NT2/D1 (cell line): Measurements from ENCODE around the gene DAPK2.
A peak's percentile ranks its signal among the peaks of the same experiment; 100 is the strongest.

Experiments used
- DNase-seq: peaks from one replicate; pipeline ENCODE4 v3.0.0-alpha.2; 2011; ENCODE audit warnings: low read depth, low spot score
- H3K27me3 ChIP-seq: 2 replicates; pipeline ENCODE4 v1.6.0; 2011; ENCODE audit warnings: mild to moderate bottlenecking; ENCODE audit not compliant: insufficient read length, insufficient read depth
- H3K36me3 ChIP-seq: 2 replicates; pipeline ENCODE4 v1.6.1; 2011; ENCODE audit warnings: mild to moderate bottlenecking, low read length, mixed read lengths; ENCODE audit not compliant: insufficient read depth, insufficient read length
- H3K4me1 ChIP-seq: 2 replicates; pipeline ENCODE4 v1.5.1; 2011; ENCODE audit not compliant: insufficient read depth, insufficient read length
- H3K4me3 ChIP-seq: 2 replicates; pipeline ENCODE4 v1.5.1; 2011; ENCODE audit warnings: low read depth; ENCODE audit not compliant: insufficient read length
- H3K9ac ChIP-seq: 2 replicates; pipeline ENCODE4 v1.6.0; 2011; ENCODE audit warnings: low read depth; ENCODE audit not compliant: insufficient read length
- H3K9me3 ChIP-seq: 2 replicates; pipeline ENCODE4 v1.5.1; 2011; ENCODE audit warnings: mild to moderate bottlenecking, low read length; ENCODE audit not compliant: insufficient read depth
- SUZ12 ChIP-seq: IDR thresholded peaks from 2 replicates; pipeline ENCODE4 v1.6.1; 2011; ENCODE audit not compliant: insufficient read length, insufficient read depth; ENCODE audit errors: extremely low read depth
- YY1 ChIP-seq: IDR thresholded peaks from 2 replicates; pipeline ENCODE4 v1.6.1; 2011; ENCODE audit not compliant: insufficient read length, insufficient read depth
- ZNF274 ChIP-seq: IDR thresholded peaks from 2 replicates; pipeline ENCODE4 v1.6.1; 2011; ENCODE audit warnings: mild to moderate bottlenecking, low read depth, low read length

The DAPK2 gene

GRCh38 chr15:63881431-63881830 is 164.9 kb downstream of the DAPK2 start:
- Histone ChIP-seq H3K9me3 (no peaks in the 10 kb centered on the region), H3K9ac (no peak overlapping the region), H3K4me1 (peaks cover 17% of the 10 kb centered on the region), H3K4me3 (no peak overlapping the region), H3K36me3 (no peaks in the 10 kb centered on the region), H3K27me3 (no peaks in the 10 kb centered on the region)
- no peak for DNase-seq
- TF ChIP-seq SUZ12 (no peak), ZNF274 (no peak), YY1 (no peak)

- no peaks in the 10 kb centered on the region for H3K36me3 ChIP-seq
- no peak for DNase-seq
- H3K9ac ChIP-seq = no peak overlapping the region
- TF ChIP-seq YY1 = no peak
- no peak for TF ChIP-seq SUZ12
- no peak for TF ChIP-seq ZNF274
- peaks cover 17% of the 10 kb centered on the region for H3K4me1 ChIP-seq
- no peak overlapping the region for H3K4me3 ChIP-seq
- no peaks in the 10 kb centered on the region for H3K27me3 ChIP-seq
- H3K9me3 ChIP-seq = no peaks in the 10 kb centered on the region
These were observed 165.5 kb downstream of the DAPK2 start for GRCh38 chr15:63880744-63881143.

- H3K9ac ChIP-seq = no peak overlapping the region
- TF ChIP-seq YY1 (no peak), SUZ12 (no peak)
- H3K36me3 ChIP-seq = no peaks in the 10 kb centered on the region
- H3K9me3 ChIP-seq = no peaks in the 10 kb centered on the region
- no peak for DNase-seq
- H3K27me3 ChIP-seq = no peaks in the 10 kb centered on the region
- H3K4me1 ChIP-seq = peaks cover 17% of the 10 kb centered on the region
- no peak overlapping the region for H3K4me3 ChIP-seq
These were observed 166.3 kb downstream of the DAPK2 start for GRCh38 chr15:63879995-63880394.

- H3K4me1 ChIP-seq = peaks cover 17% of the 10 kb centered on the region
- peak; percentile 36 for DNase-seq
These were observed 167.1 kb downstream of the DAPK2 start for GRCh38 chr15:63879211-63879610.

GRCh38 chr15:63877713-63878271 is 168.5 kb downstream of the DAPK2 start:
- no peak for TF ChIP-seq YY1
- no peak for TF ChIP-seq ZNF274
- TF ChIP-seq SUZ12 = no peak
- Histone ChIP-seq H3K36me3 (no peaks in the 10 kb centered on the region), H3K9ac (no peak overlapping the region), H3K9me3 (no peaks in the 10 kb centered on the region), H3K27me3 (no peaks in the 10 kb centered on the region), H3K4me3 (no peak overlapping the region), H3K4me1 (peaks cover 17% of the 10 kb centered on the region)
- no peak for DNase-seq

More at GRCh38 chr15:63879211-63879610, 167.1 kb downstream of the DAPK2 start:
- Histone ChIP-seq H3K4me3 (no peak overlapping the region), H3K9me3 (no peaks in the 10 kb centered on the region), H3K36me3 (no peaks in the 10 kb centered on the region), H3K9ac (no peak overlapping the region), H3K27me3 (no peaks in the 10 kb centered on the region)
- no peak for TF ChIP-seq ZNF274
- no peak for TF ChIP-seq SUZ12
- no peak for TF ChIP-seq YY1

GRCh38 chr15:63876085-63876662 is 170.1 kb downstream of the DAPK2 start:
- no peak for DNase-seq
- no peak overlapping the region for H3K9ac ChIP-seq
- H3K27me3 ChIP-seq = no peaks in the 10 kb centered on the region
- peaks cover 17% of the 10 kb centered on the region for H3K4me1 ChIP-seq
- H3K9me3 ChIP-seq = no peaks in the 10 kb centered on the region
- H3K4me3 ChIP-seq = no peak overlapping the region
- TF ChIP-seq SUZ12 (no peak), ZNF274 (no peak), YY1 (no peak)
- no peaks in the 10 kb centered on the region for H3K36me3 ChIP-seq

- no peak for DNase-seq
- no peaks in the 10 kb centered on the region for H3K9me3 ChIP-seq
- peaks cover 11% of the 10 kb centered on the region for H3K4me1 ChIP-seq
- H3K36me3 ChIP-seq = no peaks in the 10 kb centered on the region
- H3K4me3 ChIP-seq = no peak overlapping the region
- H3K27me3 ChIP-seq = no peaks in the 10 kb centered on the region
- TF ChIP-seq ZNF274 = no peak
- no peak for TF ChIP-seq SUZ12
- TF ChIP-seq YY1 = no peak
- no peak overlapping the region for H3K9ac ChIP-seq
These were observed 171.7 kb downstream of the DAPK2 start for GRCh38 chr15:63874616-63875015.
